A673 (cell line): ENCODE measurements around the gene PADI6. TPM values are rescaled to one million over a fixed set of nuclear protein-coding genes. Genes with fewer than 3 reads are reported as not detected.

Source experiments
- BruUV-seq: library from RNA; stranded (reverse); fragments of 400-500 nt; replicated peaks from 2 replicates; lab custom pipeline; 2021; lab: Mats Ljungman, UMichigan
- CTCF ChIA-PET: fragments of 300-600 bp; sonication (Branson Sonifier 250); formaldehyde crosslinking; loops from one replicate; lab custom pipeline; 2022; ENCODE audit warnings: antibody characterized with exemption; lab: Charles Lee
- POLR2A ChIA-PET: fragments of 300-600 bp; sonication (Branson Sonifier 250); formaldehyde crosslinking; loops from one replicate; lab custom pipeline; 2022; ENCODE audit warnings: antibody characterized with exemption; ENCODE audit not compliant: low non-redundant PET; lab: Charles Lee
- DNase-seq: peaks from one replicate; pipeline ENCODE4 v3.0.0-alpha.2; 2015; ENCODE audit warnings: low spot score
- H3K27ac ChIP-seq: fragments of 200-600 bp; sonication (generic); 2 replicates; pipeline ENCODE4 v1.5.1; 2016; ENCODE audit warnings: mixed run types, low read depth, mild to moderate bottlenecking, mixed read lengths, antibody characterized with exemption, low read length; ENCODE audit not compliant: poor library complexity, severe bottlenecking
- H3K27me3 ChIP-seq: fragments of 200-600 bp; sonication (generic); replicated peaks from 2 replicates; pipeline ENCODE4 v1.6.1; 2017; ENCODE audit warnings: mixed run types, low read depth, mild to moderate bottlenecking, mixed read lengths, antibody characterized with exemption, low read length; ENCODE audit not compliant: insufficient read depth, poor library complexity
- H3K36me3 ChIP-seq: fragments of 200-600 bp; sonication (generic); 2 replicates; pipeline ENCODE4 v1.6.1; 2016; ENCODE audit warnings: mixed run types, mild to moderate bottlenecking, mixed read lengths, antibody characterized with exemption, low read length; ENCODE audit not compliant: insufficient read depth, poor library complexity, severe bottlenecking
- H3K4me1 ChIP-seq: fragments of 200-600 bp; sonication (generic); 2 replicates; pipeline ENCODE4 v1.6.1; 2017; ENCODE audit warnings: mixed run types, mild to moderate bottlenecking, mixed read lengths, antibody characterized with exemption, low read length; ENCODE audit not compliant: insufficient read depth, poor library complexity, severe bottlenecking
- H3K4me3 ChIP-seq: fragments of 200-600 bp; sonication (generic); 2 replicates; pipeline ENCODE4 v1.5.1; 2016; ENCODE audit warnings: low read depth, mixed run types, mild to moderate bottlenecking, mixed read lengths, low read length; ENCODE audit not compliant: poor library complexity, severe bottlenecking
- H3K9me3 ChIP-seq: fragments of 200-600 bp; sonication (generic); 2 replicates; pipeline ENCODE4 v1.6.1; 2016; ENCODE audit warnings: mixed run types, low read depth, mild to moderate bottlenecking, mixed read lengths, antibody characterized with exemption, low read length; ENCODE audit not compliant: poor library complexity, severe bottlenecking
- CTCF ChIP-seq: fragments of 300-800, 200-600 bp; sonication (generic); conservative IDR thresholded peaks from 2 replicates; pipeline ENCODE4 v1.5.1; 2017; ENCODE audit warnings: low read depth, mild to moderate bottlenecking, antibody characterized with exemption, low read length, moderate library complexity, mixed read lengths
- EZH2 ChIP-seq: fragments of 200-600 bp; sonication (generic); IDR thresholded peaks from 2 replicates; pipeline ENCODE4 v1.6.1; 2017; ENCODE audit warnings: borderline replicate concordance, low read depth, mild to moderate bottlenecking, mixed read lengths, antibody characterized with exemption, low read length; ENCODE audit not compliant: poor library complexity, severe bottlenecking
- intact Hi-C: fragments of 100-400 bp; cut with micrococcal nuclease; formaldehyde crosslinking; loops from one replicate; pipeline ENCODE4 v1.10.0; 2022; ENCODE audit not compliant: unreplicated experiment
- total RNA-seq: library from RNA; stranded (reverse); gene quantifications from 2 replicates; pipeline ENCODE4 v1.2.3, GENCODE V29; 2021

The PADI6 gene
- total RNA-seq, 1 experiment from 2014 or later, result not detected

- no peak for TF ChIP-seq CTCF
- TF ChIP-seq EZH2, result no peak
- no peaks in the 10 kb centered on the region for H3K27me3 ChIP-seq
- H3K27ac ChIP-seq, result no peak overlapping the region
- no peaks in the 10 kb centered on the region for H3K9me3 ChIP-seq
- no peak overlapping the region for H3K4me3 ChIP-seq
- peaks cover 4% of the 10 kb centered on the region for H3K4me1 ChIP-seq
- H3K36me3 ChIP-seq, result peaks cover 98% of the 10 kb centered on the region
- POLR2A ChIA-PET, result no interaction called here
- DNase-seq, result no peak
- BruUV-seq, result no TSS peak
- CTCF ChIA-PET, result no interaction called here
- intact Hi-C loops, result no loop called here
Observed at GRCh38 chr1:17422461-17422860, 50.5 kb downstream of the PADI6 start.

GRCh38 chr1:17423781-17424245, 51.8 kb downstream of the PADI6 start:
- peaks cover 98% of the 10 kb centered on the region for H3K36me3 ChIP-seq
- H3K4me1 ChIP-seq, result peaks cover 4% of the 10 kb centered on the region
- no peaks in the 10 kb centered on the region for H3K9me3 ChIP-seq
- intact Hi-C loops, result no loop called here
- ChIA-PET POLR2A (no interaction called here), CTCF (no interaction called here)
- BruUV-seq, result no TSS peak
- TF ChIP-seq CTCF (no peak), EZH2 (no peak)
- H3K27me3 ChIP-seq, result no peaks in the 10 kb centered on the region
- peak overlapping the region; percentile 14 for H3K27ac ChIP-seq
- DNase-seq, result no peak
- H3K4me3 ChIP-seq, result no peak overlapping the region

- H3K4me3 ChIP-seq, result no peak overlapping the region
- intact Hi-C loops, result no loop called here
- no peak for DNase-seq
- no peak overlapping the region for H3K27ac ChIP-seq
- TF ChIP-seq CTCF, result no peak
- no peak for TF ChIP-seq EZH2
- H3K36me3 ChIP-seq, result peaks cover 91% of the 10 kb centered on the region
- no peaks in the 10 kb centered on the region for H3K27me3 ChIP-seq
- no peaks in the 10 kb centered on the region for H3K9me3 ChIP-seq
- no TSS peak for BruUV-seq
- no peaks in the 10 kb centered on the region for H3K4me1 ChIP-seq
- ChIA-PET CTCF (no interaction called here), POLR2A (no interaction called here)
Observed at GRCh38 chr1:17425806-17426600, 54.0 kb downstream of the PADI6 start.
